ENCODE results near the gene BRSK2.

- no peak for TF ChIP-seq CTCF (IDR thresholded peaks at IDR 0.05; ENCODE audit: poor library complexity)
- TF ChIP-seq EZH2 (IDR thresholded peaks at IDR 0.05; ENCODE audit: borderline replicate concordance), result no peak
- TF ChIP-seq EZH2phosphoT487 (IDR thresholded peaks at IDR 0.05; ENCODE audit: low read depth, severe bottlenecking, unreplicated experiment), result no peak
Observed at GRCh38 chr11:1456176-1456575, 66.4 kb downstream of the BRSK2 start.
